ENCODE results near the gene HNRNPC.
"Not testable (repeated sequence)": the region's sequence is repeated elsewhere in the genome, so short reads cannot be mapped to it uniquely, and the experiment has no call there.

Gene HNRNPC

DNA sequence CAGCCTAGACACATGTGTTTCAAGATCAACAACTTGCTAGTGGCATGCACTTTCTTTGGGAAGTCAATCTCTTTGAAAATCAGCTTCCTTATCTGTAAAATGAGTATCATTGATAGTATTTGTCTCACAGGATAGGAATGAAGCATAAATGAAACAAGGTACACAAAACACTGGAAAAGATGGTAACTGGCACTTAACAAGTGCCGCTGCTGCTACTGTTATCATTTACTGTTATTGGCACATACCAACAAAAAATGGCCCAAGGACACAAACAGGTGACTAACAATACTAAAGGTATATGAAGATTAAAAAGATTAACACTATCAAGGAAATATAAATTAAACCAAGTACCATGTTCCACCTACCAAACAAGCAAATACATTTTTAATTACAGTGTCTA, 20.9 kb downstream of the HNRNPC start:
- no peak for DNase-seq

DNA sequence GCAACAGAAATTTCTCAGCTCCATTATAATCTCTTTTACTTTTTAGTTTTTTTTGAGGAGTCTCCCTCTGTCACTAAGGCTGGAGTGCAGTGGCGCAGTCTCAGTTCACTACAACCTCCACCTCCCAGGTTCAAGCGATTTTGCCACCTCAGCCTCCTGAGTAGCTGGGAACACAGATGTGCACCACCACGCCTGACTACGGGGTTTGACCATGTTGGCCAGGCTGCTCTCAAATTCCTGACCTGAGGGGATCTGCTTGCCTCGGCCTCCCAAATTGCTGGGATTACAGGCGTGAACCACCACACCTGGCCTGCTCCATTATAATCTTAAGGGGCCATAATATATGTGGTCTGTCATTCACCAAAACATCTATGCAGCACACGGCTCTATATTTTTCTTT, 23.4 kb downstream of the HNRNPC start:
- no peak for DNase-seq

DNA sequence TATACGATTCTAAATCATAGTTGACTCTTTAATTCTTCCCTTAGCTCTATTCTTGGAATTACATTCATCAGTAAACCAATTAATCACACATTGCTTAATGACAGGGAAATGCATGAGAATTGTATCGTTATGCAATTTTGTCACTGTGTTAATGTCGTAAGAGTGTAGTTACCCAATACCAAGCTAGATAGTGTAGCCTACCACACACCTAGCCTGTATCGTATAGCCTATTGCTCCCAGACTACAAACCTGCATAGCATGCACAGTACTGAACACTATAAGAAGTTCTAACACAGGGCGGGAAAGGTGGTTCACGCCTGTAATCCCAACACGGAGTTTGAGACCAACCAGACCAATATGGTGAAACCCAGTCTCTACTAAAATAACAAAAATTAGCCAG, 24.7 kb downstream of the HNRNPC start:
- no peak for DNase-seq

DNA sequence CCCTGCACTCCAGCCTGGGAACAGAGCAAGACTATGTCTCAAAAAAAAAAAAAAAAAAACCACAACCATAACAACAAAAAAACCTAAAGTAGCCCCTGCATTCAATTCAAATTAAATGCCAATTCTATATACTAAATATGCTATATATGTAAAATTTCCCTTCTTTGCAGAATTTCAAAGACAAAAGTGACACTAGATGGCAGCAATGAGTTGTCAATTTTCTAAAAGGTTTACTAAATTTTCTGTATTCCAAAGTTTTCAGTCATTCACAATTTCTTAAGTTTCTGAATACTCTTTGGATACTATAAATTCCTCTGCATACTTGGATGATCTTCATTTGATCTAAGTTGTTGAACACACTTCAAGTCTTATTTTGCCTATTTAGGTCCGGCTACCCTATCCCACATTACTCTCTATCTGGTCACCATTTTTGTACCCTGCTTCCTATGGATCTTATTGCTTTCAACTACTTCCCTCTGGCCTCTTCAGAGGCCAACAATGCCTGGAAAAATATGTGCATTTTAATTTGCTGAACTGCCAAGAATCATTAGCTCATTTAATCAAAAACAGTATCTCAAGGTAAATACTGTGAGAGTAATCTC, 27.9 kb downstream of the HNRNPC start:
- no peak for DNase-seq

DNA sequence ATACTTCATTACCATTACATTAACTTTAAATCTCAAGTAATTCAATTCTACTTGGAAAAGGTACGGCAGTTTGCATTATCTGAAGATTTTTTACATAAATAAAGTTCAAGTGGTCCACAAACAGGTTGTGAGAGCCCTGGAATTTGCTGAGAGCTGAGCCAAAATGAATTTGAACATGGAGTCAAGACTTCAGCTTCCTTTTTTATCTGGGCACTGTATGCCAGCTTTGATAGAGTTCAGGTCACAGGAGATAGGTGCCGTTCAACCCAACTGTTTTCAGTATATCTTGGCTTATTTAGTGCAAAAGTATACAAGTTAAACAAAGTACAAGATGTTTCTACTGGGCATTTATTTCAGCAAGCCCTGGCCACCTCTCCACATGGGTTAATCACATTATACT, 28.8 kb downstream of the HNRNPC start:
- no peak for DNase-seq

DNA sequence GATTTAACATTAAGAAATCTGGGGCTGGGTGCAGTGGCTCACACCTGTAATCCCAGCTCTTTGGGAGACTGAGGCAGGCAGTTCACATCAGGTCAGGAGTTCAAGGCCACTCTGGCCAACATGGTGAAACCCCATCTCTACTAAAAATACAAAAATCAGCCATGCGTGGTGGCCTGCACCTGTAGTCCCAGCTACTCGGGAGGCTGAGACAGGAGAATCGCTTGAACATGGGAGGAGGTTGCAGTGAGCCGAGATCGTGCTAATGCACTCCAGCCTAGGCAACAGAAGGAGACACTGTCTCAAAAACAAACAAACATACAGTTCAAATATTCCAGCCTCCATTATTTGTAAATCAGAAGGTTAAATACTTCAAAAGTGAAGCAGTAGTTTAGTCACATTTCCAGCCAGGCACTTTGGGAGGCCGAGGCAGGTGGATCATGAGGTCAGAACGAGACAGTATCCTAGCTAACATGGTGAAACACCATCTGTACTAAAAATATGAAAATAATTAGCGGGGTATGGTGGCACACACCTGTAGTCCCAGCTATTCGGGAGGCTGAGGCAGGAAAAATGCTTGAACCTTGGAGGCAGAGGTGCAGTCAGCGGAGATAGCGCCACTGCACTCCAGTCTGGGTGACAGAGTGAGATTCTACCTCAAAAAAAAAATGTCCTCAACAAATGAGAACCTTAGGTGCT, 30.3 kb downstream of the HNRNPC start:
- no peak for DNase-seq

DNA sequence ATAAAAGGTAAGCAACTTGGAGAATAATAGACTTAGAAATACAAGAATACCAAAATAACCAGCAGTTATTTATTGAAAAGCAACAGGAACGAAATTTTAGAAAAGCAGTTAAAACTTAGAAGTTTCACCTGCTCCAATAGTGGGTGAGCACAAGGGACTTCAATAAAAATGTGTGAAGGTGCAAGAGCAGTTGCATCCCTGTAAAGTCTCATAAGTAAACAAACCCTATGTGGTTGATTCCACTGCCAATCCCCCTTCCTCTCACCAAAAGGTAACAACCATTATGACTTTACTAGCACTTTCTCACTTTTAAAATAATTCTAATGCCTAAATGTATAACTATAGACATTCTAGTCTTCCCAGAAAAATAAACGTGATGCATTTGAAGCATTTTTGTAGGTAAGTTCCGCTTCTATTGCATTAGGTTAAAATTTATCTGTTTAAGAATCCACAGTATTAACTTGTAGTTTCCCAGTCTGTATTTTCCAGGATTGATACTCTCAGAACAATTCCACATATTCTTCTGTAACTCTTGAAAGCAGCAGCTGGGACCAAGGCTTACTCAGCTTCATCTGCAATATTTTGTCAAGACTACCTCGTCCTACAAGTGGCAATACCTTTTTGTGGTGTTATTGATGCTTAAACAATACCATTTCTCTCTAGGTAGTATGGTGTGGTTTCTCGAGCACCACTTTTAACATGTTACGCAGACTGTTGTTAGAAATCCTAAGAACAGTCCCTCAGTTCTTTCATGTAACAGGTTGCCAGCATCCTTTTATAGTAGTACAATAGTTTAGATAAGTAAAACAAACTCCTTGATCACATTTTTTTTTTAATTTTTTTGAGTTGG, 32.1 kb downstream of the HNRNPC start:
- DNase-seq: no peak

DNA sequence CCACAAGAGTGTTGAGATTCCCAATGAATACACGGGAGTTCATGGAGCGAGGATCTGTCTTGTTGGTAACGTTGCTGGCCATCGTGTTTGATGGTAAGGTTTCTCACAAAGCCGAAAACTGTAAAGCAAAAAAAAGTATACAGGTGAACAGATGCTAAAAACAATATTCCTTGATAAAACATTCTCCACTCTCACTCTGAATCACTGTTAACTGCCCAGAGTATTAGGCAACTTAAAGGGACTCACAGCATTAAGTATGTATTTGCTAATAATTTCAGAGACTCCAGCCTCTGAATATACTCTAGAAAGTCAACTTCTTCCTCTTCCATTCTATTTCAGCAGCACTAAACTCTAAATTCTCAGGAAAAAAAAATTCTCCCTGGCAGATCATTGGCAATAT, 35.1 kb downstream of the HNRNPC start:
- no peak for DNase-seq

DNA sequence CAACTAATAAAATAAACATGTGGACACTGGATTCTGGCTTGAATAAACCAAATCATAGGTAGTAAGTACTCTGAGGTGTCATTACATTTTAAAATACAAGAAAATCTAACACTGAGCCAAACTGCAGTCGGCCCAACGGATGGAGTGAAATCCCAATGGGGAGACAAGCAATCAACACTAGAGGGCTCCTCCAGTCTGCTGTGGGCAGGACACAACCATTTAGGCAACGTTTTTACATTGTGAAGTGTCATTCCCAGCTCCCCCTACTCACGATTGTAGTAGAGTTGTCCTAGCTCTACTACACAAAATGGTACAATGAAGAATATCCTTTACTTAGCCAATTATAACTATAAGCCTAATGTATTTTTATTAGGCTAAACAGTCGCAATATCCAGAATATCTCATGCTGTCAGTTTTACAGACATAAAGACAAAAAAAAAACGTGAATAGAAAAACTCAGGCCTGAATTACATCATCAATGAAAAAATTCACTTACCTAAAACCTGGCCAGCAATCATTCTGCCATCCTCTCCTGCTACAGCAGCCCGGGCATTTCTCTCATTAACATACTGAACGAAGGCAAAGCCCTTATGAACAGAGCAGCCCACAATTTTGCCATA, 35.7 kb downstream of the HNRNPC start:
- no peak for DNase-seq

DNA sequence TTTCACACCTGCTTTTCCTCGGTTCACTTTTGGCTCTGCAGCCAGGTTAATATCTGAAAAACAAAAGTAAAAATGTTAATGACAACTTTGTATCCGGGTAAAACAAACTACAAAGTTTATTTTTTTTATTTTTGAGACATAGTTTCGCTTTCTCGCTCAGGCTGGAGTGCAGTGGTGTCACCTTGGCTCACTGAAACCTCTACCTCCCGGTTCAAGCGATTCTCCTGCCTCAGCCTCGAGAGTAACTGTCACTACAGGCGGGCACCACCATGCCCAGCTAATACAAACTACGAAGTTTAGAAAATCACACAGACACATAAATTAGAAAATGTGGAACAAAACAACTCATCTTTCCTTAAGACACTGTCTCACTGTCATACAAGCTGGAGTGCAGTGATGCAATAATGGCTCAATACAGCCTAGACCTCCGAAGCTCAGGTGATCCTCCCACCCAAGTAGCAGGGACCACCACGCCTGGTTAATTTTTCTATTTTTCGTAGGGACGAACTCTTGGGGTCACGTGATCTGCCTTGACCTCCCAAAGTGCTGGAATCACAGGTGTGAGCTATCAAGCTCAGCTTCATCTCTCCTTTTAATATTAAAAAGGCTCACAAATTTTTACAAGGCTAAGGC, 38.1 kb downstream of the HNRNPC start:
- no peak for DNase-seq

DNA sequence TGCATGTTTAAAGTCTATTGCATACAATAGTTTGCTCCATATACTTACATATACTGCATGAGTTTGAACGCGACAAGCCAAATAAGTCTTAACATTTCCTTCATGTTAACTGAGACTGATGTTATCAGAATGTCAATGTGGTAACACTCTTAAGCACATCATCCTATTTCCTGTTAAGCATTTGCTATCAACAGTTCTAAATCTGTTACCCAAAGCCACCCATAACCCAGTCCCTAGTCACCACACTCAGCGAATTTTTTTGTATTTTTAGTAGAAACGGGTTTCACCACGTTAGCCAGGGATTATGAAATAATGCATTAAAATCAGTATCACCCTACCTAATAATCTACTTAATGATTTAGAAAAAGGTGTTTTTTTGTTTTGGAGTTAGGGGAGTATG, 39.4 kb downstream of the HNRNPC start:
- DNase-seq: no peak

DNA sequence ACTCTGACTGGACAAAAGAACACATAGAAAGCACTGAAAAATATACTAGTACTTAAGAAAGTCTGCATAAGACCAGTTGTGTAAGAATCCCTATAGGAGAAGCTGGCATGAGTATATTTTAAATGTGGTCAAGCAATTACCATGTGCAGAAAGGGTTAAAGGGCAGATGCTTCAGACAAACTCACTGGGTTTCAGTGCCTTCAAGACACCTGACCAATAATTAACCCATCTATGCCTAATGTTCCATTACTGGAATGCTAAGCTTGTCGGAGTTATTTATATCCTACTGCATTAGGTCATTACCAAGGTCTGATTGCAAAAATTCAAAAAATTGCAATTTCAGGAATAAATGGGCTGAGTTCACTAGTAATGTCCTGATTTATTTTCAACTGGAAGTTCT, 41.3 kb downstream of the HNRNPC start:
- no peak for DNase-seq

DNA sequence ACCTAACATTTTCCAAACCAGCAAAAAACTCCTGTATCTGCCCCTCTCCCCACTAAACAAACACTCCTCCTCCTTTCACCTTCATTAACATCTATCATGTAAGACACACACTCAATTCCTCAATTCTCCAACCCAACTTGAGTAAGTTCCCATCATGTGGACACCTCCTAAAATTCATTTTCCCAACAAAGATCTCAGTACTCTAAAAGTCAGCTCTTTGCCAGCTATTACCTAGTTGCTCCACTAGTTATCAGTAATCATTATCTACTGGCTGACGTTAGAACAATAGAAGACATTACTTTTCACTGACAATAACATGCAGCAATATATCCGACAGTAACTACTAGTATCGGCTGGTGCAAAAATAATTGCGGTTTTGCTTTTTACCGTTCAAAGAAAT, 42.1 kb downstream of the HNRNPC start:
- DNase-seq: no peak

DNA sequence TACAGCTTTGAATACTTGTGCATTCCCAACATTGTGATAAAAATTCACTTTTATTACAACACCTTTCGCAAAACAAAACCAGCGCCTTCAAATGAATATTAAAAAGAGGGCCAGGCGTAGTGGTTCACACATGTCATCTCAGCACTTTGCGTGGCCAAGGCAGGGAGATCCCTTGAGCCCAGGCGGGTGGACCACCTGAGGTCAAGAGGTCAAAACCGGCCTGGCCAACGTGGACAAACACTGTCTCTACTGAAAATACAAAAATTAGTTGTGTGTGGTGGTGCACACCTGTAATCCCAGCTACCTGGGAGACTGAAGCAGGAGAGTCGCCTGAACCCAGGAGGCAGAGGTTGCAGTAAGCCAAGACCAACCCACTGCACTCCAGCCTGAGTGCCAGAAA, 42.8 kb downstream of the HNRNPC start:
- no peak for DNase-seq

DNA sequence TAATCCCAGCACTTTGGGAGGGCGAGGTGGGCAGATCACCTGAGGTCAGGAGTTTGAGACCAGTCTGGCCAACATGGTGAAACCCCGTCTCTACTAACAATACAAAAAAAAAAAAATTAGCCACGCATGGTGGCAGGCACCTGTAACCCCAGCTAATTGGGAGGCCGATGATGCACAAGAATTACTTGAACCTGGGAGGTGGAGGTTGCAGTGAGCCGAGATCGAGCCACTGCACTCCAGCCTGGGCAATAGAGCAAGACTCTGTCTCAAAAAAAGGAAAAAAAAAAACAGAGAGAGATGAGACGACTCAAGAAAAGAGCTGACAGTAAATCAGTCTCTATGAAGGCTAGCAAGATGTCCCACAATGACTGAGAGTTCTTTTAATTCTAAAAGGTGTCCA, 44.1 kb downstream of the HNRNPC start:
- not testable (repeated sequence) for DNase-seq

DNA sequence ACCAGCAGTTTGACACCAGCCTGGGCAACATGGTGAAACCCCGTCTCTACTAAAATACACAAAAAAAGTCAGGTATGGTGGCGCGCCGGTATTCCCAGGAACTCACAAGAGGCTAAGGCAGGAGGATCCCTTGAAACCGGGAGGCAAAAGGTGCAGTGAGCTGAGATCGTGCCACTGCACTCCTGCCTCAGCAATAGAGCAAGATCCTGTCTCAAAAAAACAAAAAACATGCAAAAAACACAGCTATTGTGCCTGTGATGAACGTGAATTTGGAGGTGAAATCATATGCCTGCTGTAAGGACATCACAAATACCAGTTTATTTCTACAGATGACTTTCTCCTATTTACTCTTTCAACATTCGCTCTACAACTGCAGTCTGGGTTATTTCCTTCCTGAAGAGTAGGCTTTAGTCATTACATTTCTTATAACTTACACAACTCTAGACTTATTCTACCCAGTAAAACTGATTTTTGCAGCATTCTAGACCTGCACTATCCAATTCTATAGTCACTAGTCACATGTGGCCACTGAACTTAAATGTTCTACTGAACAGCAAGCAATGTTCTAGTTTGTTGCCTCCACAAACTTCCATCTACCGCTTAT, 48.3 kb downstream of the HNRNPC start:
- DNase-seq: no peak

DNA sequence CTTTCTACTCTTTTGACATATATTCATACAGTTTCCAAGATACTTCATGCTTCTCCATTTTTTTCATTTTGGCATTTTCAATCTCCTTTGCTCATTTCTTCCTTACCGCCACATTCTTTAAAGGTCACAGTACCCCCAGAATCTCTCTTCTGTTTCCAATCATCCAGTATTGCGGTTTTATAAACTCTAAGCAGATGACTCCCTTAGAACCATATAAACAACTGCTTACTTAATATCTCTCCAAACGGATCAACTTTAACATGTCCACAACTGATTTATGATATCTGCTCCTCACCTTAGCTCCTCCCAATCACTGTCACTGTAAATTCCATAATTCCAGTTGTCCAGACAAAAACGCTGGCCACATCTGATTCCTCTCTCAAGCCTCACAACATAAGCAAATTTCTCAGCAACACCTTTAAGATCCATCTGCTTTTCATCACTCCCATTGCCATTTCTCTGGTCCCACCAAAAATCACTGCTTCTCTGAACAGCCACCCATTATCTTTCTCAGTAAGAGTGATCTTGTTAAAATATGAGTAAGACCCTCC, 49.6 kb downstream of the HNRNPC start:
- no peak for DNase-seq

DNA sequence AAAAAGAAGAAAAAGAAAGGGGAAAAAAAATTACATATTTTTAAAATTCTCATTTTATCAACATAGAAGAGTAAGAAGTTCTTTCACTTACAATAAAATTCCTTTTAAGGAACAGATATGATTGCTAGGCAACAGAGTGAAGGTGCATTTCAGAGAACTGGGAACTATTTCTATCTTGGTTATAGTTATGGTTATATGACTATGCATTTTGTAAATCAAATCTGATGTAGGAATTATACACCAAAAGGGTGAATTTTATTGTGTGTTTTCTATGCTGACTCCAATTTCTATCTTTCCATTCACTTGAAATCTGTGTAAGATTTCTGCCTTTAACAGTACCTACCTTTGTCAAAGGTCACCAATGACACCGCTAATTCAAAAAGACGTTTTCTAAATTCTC, 50.1 kb downstream of the HNRNPC start:
- DNase-seq: no peak

DNA sequence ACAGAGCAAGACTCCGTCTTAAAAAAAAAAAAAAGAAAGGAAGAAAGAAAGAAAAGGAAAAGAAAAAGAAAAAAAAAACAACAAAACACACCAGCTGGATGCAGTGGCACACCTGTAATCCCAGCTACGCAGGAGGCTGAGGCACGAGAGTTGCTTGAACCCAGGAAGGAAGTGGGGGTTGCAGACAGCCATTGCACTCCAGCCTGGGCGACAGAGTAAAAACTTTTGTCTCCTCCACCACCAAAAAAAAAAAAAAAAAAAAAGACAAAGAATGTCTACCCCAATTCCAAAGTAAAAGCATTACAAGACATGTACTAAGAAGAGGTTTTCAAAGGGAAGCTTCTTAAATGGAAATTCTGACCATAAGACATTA, 53.4 kb downstream of the HNRNPC start:
- DNase-seq: no peak

DNA sequence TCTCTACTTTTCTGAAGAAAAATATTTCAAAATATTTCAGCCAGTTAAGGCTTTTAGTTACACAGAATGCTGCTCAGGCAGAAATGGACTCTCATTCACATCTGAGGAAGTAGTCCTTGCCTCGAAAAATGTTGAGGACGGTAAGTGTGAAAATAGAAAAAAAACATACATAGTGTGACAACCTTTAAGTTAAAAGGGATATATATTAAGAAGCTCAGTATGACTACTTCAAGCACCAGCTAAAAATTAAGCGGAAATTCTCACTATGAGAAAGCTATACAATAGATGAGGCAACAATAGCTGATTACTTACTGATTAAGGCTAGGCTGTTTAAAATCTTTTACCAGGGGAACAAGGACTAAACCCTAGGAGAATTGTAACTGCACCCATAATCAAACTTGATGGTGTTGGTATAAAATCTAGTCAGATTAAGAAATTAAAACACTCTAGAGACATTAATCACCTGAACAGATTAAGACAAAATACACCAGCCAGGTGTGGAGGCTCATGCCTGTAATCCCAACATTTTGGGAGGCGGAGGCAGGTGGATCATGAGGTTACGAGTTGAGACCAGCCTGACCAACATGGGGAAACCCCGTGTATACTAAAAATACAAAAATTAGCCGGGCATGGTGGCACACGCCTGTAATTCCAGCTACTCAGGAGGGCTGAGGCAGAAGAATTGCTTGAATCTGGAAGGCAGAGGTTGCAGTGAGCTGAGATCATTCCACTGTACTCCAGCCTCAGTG, 53.9 kb downstream of the HNRNPC start:
- no peak for DNase-seq

All from anterior cingulate cortex (tissue), 58 donors.